Astrocyte of the spinal cord (primary cell): ENCODE results near the gene GAREM1.

ENCODE experiments used
- DNase-seq: peaks from one replicate; pipeline ENCODE4 v3.0.0; 2011; ENCODE audit warnings: low read depth, low spot score
- H3K4me3 ChIP-seq: 2 replicates; pipeline ENCODE4 v1.5.1; 2011; ENCODE audit warnings: low read depth, mild to moderate bottlenecking, low read length, moderate library complexity
- CTCF ChIP-seq: IDR thresholded peaks from 2 replicates; pipeline ENCODE4 v1.5.1; 2012; ENCODE audit warnings: low read depth, mild to moderate bottlenecking, low read length, inconsistent platforms
- in situ Hi-C: cut with HindIII; loops from 2 replicates; pipeline ENCODE4 v1.10.0; 2017; ENCODE audit warnings: low sequenced_read_pairs

Gene GAREM1

DNA sequence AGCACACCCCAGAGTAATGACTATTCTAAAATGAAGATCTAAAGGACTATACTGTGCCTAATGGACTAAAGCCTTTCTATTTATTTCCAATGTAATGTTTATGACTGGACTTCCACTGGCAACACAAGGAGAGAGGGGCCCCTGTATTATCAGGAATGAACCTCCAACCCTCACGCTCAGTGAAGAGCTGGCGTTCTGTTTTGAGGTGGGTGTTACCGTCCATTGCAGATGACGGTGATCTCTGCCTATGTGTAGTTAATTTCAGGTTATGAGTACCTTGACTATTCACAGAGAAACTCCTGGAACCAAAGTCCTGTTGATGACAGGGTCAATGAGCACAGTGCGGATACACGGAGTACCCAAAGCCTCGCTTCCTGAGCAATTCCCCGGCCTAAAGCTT is 195.5 kb downstream of the GAREM1 start:
- DNase-seq, result no peak
- TF ChIP-seq CTCF, result no peak
- in situ Hi-C loops, result no loop called here
- H3K4me3 ChIP-seq, result no peak overlapping the region

DNA sequence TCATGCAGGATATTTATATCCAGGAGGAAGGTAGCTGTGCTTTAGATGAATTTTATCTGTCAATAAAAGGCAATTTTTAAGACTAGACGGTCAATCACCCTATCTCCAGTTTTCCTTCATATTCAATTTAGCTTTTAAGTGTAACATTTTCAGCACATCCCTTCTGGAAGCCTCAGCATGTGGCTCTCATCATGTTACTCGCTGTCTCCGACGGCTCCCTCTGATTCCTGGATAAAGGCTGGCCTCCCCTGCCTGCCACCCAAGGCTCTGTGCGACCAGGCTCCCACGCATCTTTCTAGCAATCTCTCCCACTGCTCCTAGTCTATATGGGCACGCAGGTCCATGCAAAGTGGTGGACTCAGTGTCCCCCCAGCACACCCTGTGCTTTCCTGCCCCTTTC is 196.4 kb downstream of the GAREM1 start:
- no peak for TF ChIP-seq CTCF
- DNase-seq, result no peak
- H3K4me3 ChIP-seq, result no peak overlapping the region
- in situ Hi-C loops, result no loop called here

DNA sequence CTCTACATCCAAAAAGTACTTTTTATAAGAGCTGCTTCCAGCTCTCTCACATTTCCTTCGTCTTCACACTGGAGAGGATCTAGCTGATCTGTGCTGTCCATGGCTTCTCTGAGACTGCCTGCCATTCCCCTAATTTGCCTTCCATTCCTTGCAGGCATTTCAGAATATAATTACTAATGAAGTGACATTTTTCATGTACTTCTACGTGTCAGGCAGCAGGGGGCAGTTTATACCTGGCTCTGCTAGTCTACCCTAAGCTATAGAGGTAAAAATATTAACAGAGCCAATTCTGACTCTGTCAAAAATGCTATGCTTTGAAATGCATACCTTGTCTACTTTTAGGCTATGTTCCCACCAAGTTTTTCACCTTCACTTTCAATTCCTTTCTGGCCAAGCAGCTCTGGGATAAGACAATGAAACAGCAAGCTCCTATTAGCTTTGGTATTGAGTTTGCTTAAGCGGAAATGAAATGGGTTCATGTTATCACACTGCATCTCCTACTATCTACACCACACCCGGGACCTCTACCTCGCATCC is 198.9 kb downstream of the GAREM1 start:
- no peak overlapping the region for H3K4me3 ChIP-seq
- in situ Hi-C loops, result no loop called here
- peak; percentile 70 for TF ChIP-seq CTCF
- DNase-seq, result peak; percentile 54

GRCh38 chr18:32270341-32270740 is 200.3 kb downstream of the GAREM1 start:
- DNase-seq, result no peak
- in situ Hi-C loops, result no loop called here
- TF ChIP-seq CTCF, result no peak
- H3K4me3 ChIP-seq, result no peak overlapping the region

DNA sequence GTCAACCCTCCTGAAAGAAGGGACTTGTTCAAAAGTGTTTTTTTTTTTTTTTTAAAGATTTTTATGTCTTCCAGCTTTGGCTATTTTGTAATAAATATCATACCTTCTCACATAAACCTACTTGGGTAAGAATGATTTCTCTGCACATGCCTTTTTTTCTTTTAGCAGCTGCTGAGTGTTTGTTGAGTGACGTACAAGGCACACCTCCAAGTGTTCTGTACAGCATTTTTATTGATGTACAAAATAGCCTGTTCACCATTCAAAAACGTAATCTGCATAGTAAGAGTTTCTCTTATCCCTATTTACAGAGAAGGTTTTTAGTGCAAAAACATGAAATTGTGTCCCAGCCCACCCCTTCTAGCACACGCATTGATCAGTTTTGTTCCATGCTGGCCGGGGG is 203.2 kb downstream of the GAREM1 start:
- no peak for TF ChIP-seq CTCF
- H3K4me3 ChIP-seq, result no peak overlapping the region
- in situ Hi-C loops, result no loop called here
- DNase-seq, result no peak

GRCh38 chr18:32264401-32264800 is 206.3 kb downstream of the GAREM1 start:
- TF ChIP-seq CTCF, result no peak
- no peak overlapping the region for H3K4me3 ChIP-seq
- in situ Hi-C loops, result no loop called here
- DNase-seq, result no peak

DNA sequence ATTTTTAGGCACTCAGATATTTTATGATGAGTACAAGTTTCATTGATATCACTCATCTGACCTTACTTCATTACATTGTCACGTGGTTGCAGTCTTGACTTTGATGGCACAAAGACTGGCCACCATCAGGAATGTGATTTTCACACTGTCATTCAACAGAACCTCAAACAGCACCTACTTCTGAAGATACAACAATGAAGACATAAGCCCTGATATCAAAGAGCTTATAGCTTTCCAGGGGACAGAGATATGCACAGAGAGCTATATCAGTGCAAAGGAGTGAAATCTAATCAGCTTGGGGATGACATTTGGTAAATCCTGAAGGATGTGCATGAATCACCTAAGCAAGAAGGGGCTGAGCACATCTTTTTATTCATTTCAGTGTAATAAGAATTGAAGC is 208.6 kb downstream of the GAREM1 start:
- no peak for TF ChIP-seq CTCF
- H3K4me3 ChIP-seq, result no peak overlapping the region
- no peak for DNase-seq
- in situ Hi-C loops, result no loop called here
